ENCODE data around the gene DLG2.
"Not testable (repeated sequence)": the region's sequence is repeated elsewhere in the genome, so short reads cannot be mapped to it uniquely, and the experiment has no call there.

DLG2 gene

DNA sequence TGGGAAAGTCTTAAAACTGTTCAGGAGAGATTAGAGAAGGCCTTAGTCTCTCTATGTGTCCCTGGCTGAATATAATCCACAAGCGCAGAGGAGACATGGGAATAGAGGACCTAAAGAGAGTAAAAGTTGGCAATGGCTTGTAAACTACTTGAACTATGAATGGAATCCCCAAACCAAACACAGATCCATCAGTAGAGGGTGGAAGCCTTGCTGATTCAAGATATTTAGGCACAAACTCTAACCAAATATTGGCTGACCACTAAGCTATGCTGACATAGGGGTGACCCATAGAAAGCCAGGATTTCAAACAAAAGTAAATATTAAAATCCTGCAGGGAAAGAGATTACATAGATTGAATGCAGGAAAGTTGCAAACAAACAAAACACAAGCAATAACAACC is 439.2 kb downstream of the DLG2 start:
- no peak for DNase-seq

GRCh38 chr11:85184721-85185120 is 442.4 kb downstream of the DLG2 start:
- no peak for DNase-seq

- DNase-seq, result no peak
Observed at GRCh38 chr11:85182441-85183387, 444.4 kb downstream of the DLG2 start.

- no peak for DNase-seq
Observed at GRCh38 chr11:85180528-85180927, 446.6 kb downstream of the DLG2 start.

GRCh38 chr11:85171648-85172257 is 455.4 kb downstream of the DLG2 start:
- no peak for DNase-seq

- no peak for DNase-seq
Observed at GRCh38 chr11:85170184-85170583, 457.0 kb downstream of the DLG2 start.

DNA sequence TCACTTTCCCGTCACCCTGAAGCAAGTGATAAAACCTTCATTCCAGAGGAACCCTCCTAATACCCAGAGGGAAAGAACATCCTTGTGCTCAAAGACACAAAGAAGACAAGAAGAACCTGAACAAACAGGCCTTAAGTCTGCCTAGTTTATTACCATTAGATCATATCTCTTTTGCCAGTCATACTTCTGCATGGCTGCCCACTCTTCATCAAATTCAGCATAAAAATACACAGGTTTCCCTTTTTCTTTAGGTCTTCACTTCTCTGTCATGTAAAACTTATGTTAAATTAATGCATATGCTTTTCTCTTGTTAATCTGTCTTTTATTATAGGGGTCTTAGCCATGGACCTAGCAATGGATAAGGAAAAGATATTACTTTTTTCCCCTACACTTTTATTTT is 459.7 kb downstream of the DLG2 start:
- DNase-seq, result no peak

DNA sequence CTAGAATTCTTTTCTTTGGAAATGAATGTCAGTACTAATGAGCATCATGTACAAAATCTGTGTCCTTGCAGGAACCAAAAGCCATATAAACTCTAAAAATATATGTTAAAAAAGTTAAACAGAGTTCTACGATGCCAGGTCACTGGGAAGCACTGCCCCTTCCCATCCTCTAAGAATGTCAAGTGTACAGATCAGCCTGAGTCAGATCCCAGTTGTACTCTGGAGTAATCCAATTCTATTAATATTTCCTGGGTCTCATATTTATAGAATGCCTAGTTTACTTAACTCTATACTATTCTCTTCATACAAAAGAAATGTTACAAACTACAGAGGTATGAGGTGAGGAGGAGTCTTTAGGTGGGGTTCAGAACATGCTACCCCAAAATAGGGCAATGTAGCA is 460.1 kb downstream of the DLG2 start:
- no peak for DNase-seq

DNA sequence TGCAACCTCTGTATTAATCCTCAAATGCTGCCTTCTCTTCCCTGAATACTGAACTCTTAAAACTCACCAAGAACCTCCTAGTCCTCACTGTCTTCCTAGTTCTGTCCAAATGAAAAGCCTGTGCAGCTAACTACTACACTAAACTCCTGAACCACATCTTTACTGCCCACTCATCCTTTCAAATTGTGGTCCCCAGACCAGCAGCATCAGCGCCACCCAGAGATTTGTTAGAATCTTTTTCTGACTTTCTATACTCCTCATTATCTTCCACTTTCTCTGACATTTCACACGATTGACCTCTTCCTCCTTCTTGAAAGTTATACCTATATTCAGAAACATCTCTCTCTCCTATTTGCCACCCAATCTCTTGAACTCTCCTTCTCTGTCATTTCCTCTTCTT is 461.3 kb downstream of the DLG2 start:
- no peak for DNase-seq

DNA sequence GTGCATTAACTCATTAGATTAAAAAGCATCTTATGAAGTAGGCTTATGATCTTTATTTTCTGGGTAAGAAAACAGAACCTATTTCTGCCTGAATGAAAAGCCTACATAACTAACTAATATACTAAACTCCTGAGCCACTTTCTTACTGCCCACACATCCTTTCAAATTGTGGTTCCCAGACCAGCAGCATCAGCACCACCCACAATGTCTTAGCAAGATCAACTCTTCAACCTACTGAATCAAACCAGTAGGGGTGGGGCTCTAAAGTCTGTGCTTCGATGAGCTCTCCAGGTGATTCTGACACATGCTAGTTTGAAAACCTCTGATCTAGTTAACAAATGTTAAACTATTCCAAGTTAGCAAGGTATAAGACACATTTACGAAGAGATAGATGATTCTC is 462.4 kb downstream of the DLG2 start:
- no peak for DNase-seq

DNA sequence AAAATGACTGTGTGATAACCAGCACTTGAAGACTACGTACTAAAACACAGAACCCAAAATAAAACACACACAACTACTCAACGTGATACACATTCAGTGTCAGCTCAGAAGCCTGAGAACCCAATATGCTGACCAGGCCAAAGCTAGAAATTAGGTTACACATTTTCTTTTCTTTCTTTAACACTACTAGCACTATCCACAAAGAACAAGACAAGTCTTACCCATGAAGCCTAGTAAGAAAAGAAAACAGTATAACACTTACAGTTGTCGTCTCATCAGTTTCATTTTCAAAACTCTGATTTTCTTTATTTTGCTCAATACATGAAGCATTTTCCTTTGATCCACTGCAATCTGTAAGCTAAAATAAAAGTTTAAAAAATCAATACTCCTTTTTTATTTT is 472.9 kb downstream of the DLG2 start:
- no peak for DNase-seq

DNA sequence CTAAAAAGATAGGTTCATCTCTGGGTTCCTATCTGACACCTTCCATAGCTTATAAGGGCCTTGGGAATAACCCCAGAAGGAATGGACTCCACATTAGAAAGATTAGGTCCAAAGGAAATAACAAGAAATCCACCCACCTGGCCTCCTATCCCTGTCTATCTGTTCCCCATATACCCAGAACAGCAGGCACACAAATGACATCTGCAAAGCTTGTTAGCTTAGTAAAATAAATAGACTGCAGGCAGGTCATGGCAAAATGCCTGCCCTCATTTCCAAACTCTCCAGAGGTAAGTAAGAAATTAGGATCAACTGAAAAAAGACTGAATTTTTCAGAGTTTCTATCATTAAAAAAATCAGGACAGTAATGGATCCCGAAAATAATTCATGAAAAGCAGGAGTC is 489.5 kb downstream of the DLG2 start:
- no peak for DNase-seq

- DNase-seq, result no peak
Observed at GRCh38 chr11:85133636-85134035, 493.5 kb downstream of the DLG2 start.

- no peak for DNase-seq
Observed at GRCh38 chr11:85132851-85133585, 494.1 kb downstream of the DLG2 start.

DNA sequence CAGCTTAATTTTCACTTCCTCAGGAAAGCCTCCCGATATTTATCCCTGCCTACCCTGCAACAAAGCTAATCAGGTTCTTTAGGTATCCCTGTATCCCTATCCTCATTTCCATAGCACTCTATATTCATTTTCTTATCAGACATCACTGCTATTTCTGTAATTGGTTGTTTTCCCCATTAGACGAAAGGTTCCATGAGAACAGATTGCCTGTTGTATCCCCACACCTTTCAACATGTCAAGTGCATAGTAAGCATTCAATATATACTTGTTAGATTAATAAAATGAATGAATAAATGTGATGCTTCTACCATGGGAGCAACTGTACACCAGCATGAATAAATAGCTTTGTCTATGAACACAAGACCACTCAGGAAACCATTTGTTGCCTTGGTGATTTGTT is 499.8 kb downstream of the DLG2 start:
- no peak for DNase-seq

GRCh38 chr11:85123752-85124231 is 503.4 kb downstream of the DLG2 start:
- DNase-seq, result no peak

DNA sequence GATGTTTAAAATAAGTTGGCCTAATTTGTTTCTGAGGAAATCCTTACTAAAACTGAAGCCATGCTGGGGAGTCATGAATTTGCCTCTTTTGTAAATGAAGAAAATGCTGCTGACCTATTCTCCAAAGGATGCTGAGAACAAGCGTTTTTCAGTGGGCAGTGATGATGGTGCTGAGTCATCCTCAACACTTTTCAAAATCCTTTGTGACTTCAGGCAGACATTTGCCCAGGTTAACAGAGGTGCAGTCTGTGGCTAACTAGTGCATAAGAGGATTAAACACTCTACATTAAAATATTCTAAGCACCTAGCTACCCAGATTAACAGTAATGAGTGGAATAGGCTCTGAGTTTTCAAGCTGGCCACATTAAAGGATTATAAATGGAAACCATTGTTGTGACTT is 509.0 kb downstream of the DLG2 start:
- no peak for DNase-seq

DNA sequence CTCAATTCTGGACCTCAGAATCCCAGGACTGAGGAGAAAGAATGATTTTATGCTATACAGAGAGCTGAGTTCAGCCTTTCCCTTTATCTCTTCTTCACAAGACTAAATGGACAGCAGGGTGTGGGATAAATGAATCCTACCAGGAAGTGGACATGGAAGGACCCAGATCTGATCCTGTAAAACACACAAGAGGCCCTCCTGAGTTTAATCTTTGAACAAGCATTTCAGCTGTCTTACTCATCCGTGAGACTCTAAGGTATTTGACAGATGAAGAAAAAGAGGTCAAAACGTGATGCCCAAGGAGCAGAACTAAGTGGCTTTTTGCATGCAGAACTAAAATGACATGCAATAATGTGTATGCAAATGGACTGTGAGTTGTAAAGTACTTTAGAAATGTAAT is 511.3 kb downstream of the DLG2 start:
- DNase-seq, result no peak

- no peak for DNase-seq
Observed at GRCh38 chr11:85114786-85115185, 512.4 kb downstream of the DLG2 start.

- not testable (repeated sequence) for DNase-seq
Observed at GRCh38 chr11:85110246-85110645, 516.9 kb downstream of the DLG2 start.

- no peak for DNase-seq
Observed at GRCh38 chr11:85109141-85109540, 518.0 kb downstream of the DLG2 start.

DNA sequence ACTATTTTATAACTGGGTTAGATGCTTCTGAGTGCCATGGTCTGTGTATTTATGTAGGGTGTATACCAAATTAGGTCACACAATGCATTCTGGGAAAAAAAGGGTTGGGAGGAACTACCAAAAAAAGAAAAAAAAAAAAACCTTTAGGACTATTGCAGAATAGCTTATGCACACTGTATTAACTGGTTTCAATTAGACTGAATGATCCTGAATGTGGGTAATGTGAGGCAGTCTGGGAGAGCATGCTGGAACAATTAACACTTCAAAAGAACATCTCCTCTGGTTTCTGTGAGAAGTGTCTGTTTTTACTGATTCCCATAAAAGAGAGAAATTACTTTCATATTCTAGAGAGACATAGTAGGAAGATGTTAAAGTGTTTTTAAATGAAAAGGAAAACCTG is 521.3 kb downstream of the DLG2 start:
- no peak for DNase-seq

DNA sequence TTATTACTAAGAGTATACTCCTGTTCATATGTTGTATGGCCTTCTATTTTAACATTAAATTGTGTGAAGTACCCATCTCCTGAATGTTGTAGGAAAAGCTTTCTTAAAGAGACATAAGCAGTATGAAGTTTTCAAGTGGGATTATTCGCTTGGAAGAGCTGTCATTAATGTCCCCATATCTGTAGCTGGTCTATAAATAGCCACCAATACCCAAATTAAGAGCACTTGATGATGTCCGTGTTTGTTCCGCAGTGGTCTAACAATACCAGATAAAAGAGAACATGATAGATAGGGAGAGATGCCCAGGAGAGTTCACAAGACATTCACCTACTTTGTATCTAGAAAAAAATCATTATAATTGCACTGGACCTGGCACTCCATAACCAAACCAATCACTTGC is 527.6 kb downstream of the DLG2 start:
- DNase-seq, result no peak

GRCh38 chr11:85098996-85099395 is 528.1 kb downstream of the DLG2 start:
- DNase-seq, result no peak
